Measurements from ENCODE around the gene CALML3. TPM values are rescaled to one million over a fixed set of nuclear protein-coding genes. Genes with fewer than 3 reads are reported as not detected.

CALML3 gene
- total RNA-seq, 2 experiments from 2014 or later = not detected

- Histone ChIP-seq H3K79me2 (ENCODE audit: insufficient read depth, low read depth, low read length) (no peaks in the 10 kb centered on the region), H3K27ac (ENCODE audit: low read depth, low read length, poor library complexity, severe bottlenecking) (no peak overlapping the region), H3K4me3 (ENCODE audit: low read depth, low read length, poor library complexity, severe bottlenecking) (no peak overlapping the region), H4K20me1 (ENCODE audit: insufficient read depth, low read length) (no peaks in the 10 kb centered on the region), H3K36me3 (ENCODE audit: insufficient read depth, low read length) (no peaks in the 10 kb centered on the region), H2AFZ (ENCODE audit: low read length) (peak overlapping the region; percentile 53; the same call in 1 of the 2 replicates), H3K9me2 (ENCODE audit: insufficient read depth, low read length) (no peaks in the 10 kb centered on the region), H3K4me2 (ENCODE audit: low read length) (no peak overlapping the region), H3K9me3 (ENCODE audit: low read length) (no peaks in the 10 kb centered on the region), H3K4me1 (ENCODE audit: insufficient read depth, low read length, poor library complexity, severe bottlenecking) (peaks cover 7% of the 10 kb centered on the region)
- no peak for TF ChIP-seq EZH2phosphoT487 (IDR thresholded peaks at IDR 0.05; ENCODE audit: borderline replicate concordance, low read depth, low read length)
- TF ChIP-seq CTCF (conservative IDR thresholded peaks at IDR 0.05; ENCODE audit: low read length) = no peak
- DNase-seq (ENCODE audit: low spot score) = no peak
- intact Hi-C loops (cut with micrococcal nuclease; ENCODE audit: unreplicated experiment) = no loop called here
- POLR2A ChIA-PET = no interaction called here
- no TSS peak for BruUV-seq (replicated peaks)
- CTCF ChIA-PET (ENCODE audit: unreplicated experiment) = no interaction called here
These were observed 27.0 kb downstream of the CALML3 start for GRCh38 chr10:5551531-5552375.

DNA sequence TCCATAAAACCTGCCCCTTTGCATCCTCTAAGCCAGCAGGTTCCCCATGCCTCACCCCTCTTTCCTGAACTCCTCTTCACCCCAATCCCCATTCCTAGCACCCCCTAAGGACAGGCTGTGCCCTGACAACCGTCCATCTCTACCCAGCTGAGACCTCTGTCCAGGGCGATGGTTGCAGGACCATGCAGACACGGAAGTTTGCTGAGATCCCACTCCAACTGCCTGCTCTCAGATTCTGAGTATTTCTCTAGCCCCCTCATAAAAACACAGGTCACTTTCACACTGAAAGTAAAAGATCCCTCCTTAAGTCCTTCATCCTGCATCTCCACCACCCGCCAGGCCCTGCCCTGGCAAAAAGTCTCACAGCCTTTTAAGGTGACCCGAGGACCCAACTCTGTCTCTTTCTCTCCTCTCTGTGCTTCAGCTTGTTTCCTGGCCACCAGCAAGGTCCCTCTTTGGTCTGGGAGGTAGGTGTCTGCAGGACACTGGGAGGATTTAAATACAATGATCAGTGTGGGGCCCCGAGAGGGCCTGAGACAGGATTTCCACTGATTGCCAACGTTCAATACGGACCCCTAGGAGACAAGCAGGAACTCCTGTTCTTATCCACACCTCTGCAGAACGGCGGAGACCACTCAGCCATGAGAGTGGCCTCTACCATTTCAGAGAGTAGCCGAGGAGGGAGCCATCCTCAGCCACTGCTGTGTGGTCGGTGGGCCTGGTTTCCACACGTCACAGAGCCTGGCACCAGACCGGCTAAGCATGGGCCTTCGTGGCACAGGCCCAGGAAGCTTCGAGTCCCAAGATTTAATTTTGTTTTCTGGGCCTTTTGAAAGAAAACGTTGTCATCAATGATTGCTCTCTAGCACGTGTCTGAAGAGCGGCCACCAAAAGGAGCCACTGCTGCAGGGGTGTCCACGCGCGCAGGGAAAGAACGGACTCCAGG is 27.9 kb downstream of the CALML3 start:
- H3K36me3 ChIP-seq (ENCODE audit: insufficient read depth, low read length) = no peaks in the 10 kb centered on the region
- DNase-seq (ENCODE audit: low spot score) = no peak
- BruUV-seq (replicated peaks) = no TSS peak
- H2AFZ ChIP-seq (ENCODE audit: low read length) = no peak overlapping the region; the same call in 1 of the 2 replicates
- TF ChIP-seq CTCF (conservative IDR thresholded peaks at IDR 0.05; ENCODE audit: low read length) = no peak
- no peak for TF ChIP-seq EZH2phosphoT487 (IDR thresholded peaks at IDR 0.05; ENCODE audit: borderline replicate concordance, low read depth, low read length)
- no peaks in the 10 kb centered on the region for H3K79me2 ChIP-seq (ENCODE audit: insufficient read depth, low read depth, low read length)
- intact Hi-C loops (cut with micrococcal nuclease; ENCODE audit: unreplicated experiment) = no loop called here
- peaks cover 7% of the 10 kb centered on the region for H3K4me1 ChIP-seq (ENCODE audit: insufficient read depth, low read length, poor library complexity, severe bottlenecking)
- no peaks in the 10 kb centered on the region for H3K9me3 ChIP-seq (ENCODE audit: low read length)
- H3K4me3 ChIP-seq (ENCODE audit: low read depth, low read length, poor library complexity, severe bottlenecking) = no peak overlapping the region
- no peak overlapping the region for H3K27ac ChIP-seq (ENCODE audit: low read depth, low read length, poor library complexity, severe bottlenecking)
- ChIA-PET POLR2A (no interaction called here), CTCF (ENCODE audit: unreplicated experiment) (no interaction called here)
- no peak overlapping the region for H3K4me2 ChIP-seq (ENCODE audit: low read length)
- no peaks in the 10 kb centered on the region for H4K20me1 ChIP-seq (ENCODE audit: insufficient read depth, low read length)
- no peaks in the 10 kb centered on the region for H3K9me2 ChIP-seq (ENCODE audit: insufficient read depth, low read length)
